ENCODE measurements around the gene SPIN2A. TPM values are rescaled to one million over a fixed set of nuclear protein-coding genes. Genes with fewer than 3 reads are reported as not detected.
A peak's percentile ranks its signal among the peaks of the same experiment; 100 is the strongest.

The SPIN2A gene
- total and polyA plus RNA-seq, 2 of the 8 experiments (the other 6 are each of a cell fraction or from before 2014, with no cell fraction given), result 3.2 to 4.2 TPM

DNA sequence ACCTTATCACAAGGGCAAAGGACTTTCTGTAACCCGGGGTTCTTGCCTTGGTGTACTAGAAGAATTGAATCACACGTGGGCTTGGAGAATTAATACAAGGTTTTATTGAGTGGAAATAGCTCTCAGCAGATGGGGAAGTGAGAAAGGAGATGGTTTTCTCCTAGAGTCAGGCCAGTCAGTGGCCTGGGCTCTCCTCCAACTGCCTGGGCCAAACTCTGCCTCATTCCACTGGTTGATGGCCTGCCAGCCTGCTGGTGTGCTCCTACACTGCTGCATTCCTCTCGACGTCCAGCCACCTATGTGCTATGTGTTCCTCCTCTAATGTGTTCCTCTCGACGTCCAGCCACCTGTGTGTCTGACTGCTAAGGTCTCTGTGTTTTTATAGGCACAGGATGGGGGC is 35.3 kb upstream of the SPIN2A start:
- 95% methylated on average over 6 of the region's 6 CpGs; no CpG with 5 or more reads in 1 of the 2 experiments for WGBS, 2 experiments (ENCODE audit: extremely low coverage in 1 of 2, insufficient coverage in 1 of 2, insufficient read length in 1 of 2, insufficient replicate concordance in 2 of 2, low coverage in 1 of 2, low lambda C conversion rate in 2 of 2, missing lambda C conversion rate in 1 of 2)
- Histone ChIP-seq H3K36me3 (ENCODE audit: control insufficient read depth in 2 of 4, insufficient read depth in 4 of 4, low read length in 3 of 4) (no peaks in the 10 kb centered on the region), H3K9me3 (ENCODE audit: insufficient read depth in 2 of 2, low read depth in 1 of 2, low read length in 1 of 2) (no peaks in the 10 kb centered on the region), H3K4me1 (replicated peaks in 1 of 4; ENCODE audit: control insufficient read depth in 3 of 4, insufficient read depth in 4 of 4, low read length in 3 of 4) (peaks cover 0 to 2% (median 1%) of the 10 kb centered on the region in 4 experiments; a peak in 2 of 7 replicates), H2BK20ac (ENCODE audit: low read length) (no peak overlapping the region), H3K4me3 (ENCODE audit: extremely low read depth in 1 of 4, insufficient read depth in 2 of 4, low read depth in 3 of 4, low read length in 4 of 4) (no peak overlapping the region), H3K27ac (ENCODE audit: low read depth, low read length) (no peak overlapping the region), H3K27me3 (replicated peaks in 1 of 4; ENCODE audit: control insufficient read depth in 3 of 4, extremely low read depth in 1 of 4, insufficient read depth in 3 of 4, low read length in 3 of 4) (no peaks in the 10 kb centered on the region), H3K14ac (ENCODE audit: insufficient read length) (no peak overlapping the region), H4K20me1 (replicated peaks in 1 of 2; ENCODE audit: control insufficient read depth in 1 of 2, insufficient read depth in 2 of 2, low read length in 2 of 2) (no peaks in the 10 kb centered on the region), H3K9ac (replicated peaks in 1 of 4; ENCODE audit: extremely low read depth in 1 of 4, low read depth in 3 of 4, low read length in 3 of 4) (no peak overlapping the region), H3K18ac (ENCODE audit: extremely low read depth, low read length) (no peak overlapping the region), H4K5ac (ENCODE audit: insufficient read length, low read depth, low read length) (no peak overlapping the region), H2BK15ac (ENCODE audit: low read length) (0 out of 2 replicates have a peak overlapping the region, but pooled peaks have one; percentile 16), H3K79me2 (ENCODE audit: control insufficient read depth in 1 of 2, insufficient read depth in 2 of 2, low read length in 2 of 2) (no peaks in the 10 kb centered on the region), H3K4ac (replicated peaks; ENCODE audit: insufficient read length, low read depth, low read length) (no peak overlapping the region), H2BK5ac (ENCODE audit: low read depth, low read length) (no peak overlapping the region), H2AFZ (ENCODE audit: low read length) (no peak overlapping the region), H3K23me2 (ENCODE audit: low read depth, low read length) (no peaks in the 10 kb centered on the region; the same call in 1 of the 2 replicates), H2AK5ac (ENCODE audit: low read depth, low read length) (no peak overlapping the region), H3K4me2 (ENCODE audit: insufficient read depth in 1 of 2, low read depth in 2 of 2, low read length in 2 of 2) (no peak overlapping the region), H3K79me1 (ENCODE audit: low read depth, low read length) (no peaks in the 10 kb centered on the region), H2BK120ac (replicated peaks; ENCODE audit: low read depth, low read length) (no peak overlapping the region), H3K23ac (ENCODE audit: insufficient read length) (no peak overlapping the region), H2BK12ac (ENCODE audit: low read depth, low read length) (no peak overlapping the region), H3K56ac (replicated peaks; ENCODE audit: insufficient read length, low read depth, low read length) (no peak overlapping the region), H4K8ac (ENCODE audit: extremely low read depth, insufficient read depth, low read length) (no peak overlapping the region), H4K91ac (replicated peaks; ENCODE audit: insufficient read length, low read length) (no peak overlapping the region)
- ChIA-PET POLR2A (ENCODE audit: partially characterized antibody) (interaction anchor here (1.6 kb wide), 1 partner anchor 9 kb away, joined by 4 read pairs; no protein-coding TSS in a partner anchor), CTCF (ENCODE audit: partially characterized antibody) (no interaction called here)
- DNase-seq (ENCODE audit: low read depth in 1 of 2, low spot score in 2 of 2) (no peak), FAIRE-seq (no peak)
- TF ChIP-seq, protein P1, sequence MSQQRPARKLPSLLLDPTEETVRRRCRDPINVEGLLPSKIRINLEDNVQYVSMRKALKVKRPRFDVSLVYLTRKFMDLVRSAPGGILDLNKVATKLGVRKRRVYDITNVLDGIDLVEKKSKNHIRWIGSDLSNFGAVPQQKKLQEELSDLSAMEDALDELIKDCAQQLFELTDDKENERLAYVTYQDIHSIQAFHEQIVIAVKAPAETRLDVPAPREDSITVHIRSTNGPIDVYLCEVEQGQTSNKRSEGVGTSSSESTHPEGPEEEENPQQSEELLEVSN (IDR thresholded peaks at IDR 0.05), result no peak
- no peak for TF ChIP-seq SP1 (IDR thresholded peaks at IDR 0.05; ENCODE audit: low read depth, low read length)
- TF ChIP-seq KDM1A (IDR thresholded peaks at IDR 0.05; ENCODE audit: borderline replicate concordance, low read length), result no peak

Measured in H1 (cell line).